Lung (tissue), 12 donors: ENCODE measurements around the gene ADAMTS2. TPM values are rescaled to one million over a fixed set of nuclear protein-coding genes. Genes with fewer than 3 reads are reported as not detected.

Experiments used
- ATAC-seq: fragments of 200-7000 bp; cut with Tn5 transposase; one replicate; pipeline ENCODE4 v1.9.1; 2020; ENCODE audit warnings: moderate number of reproducible peaks; ENCODE audit not compliant: insufficient read depth, low FRiP score
- DNase-seq, 3 donors: peaks; one replicate each; pipeline ENCODE4 v3.0.0-alpha.2; 2013 to 2017
- H3K27ac ChIP-seq, 2 donors: one replicate each; pipeline ENCODE4 v1.5.1; 2013; ENCODE audit warnings: mild to moderate bottlenecking in 2 of 2, moderate library complexity in 2 of 2, control low read depth in 1 of 2, inconsistent platforms in 1 of 2, low read depth in 1 of 2, low read length in 1 of 2
- H3K27me3 ChIP-seq, 3 donors: one replicate each; pipeline ENCODE4 v1.5.1; 2013; ENCODE audit warnings: low read length in 2 of 3; ENCODE audit not compliant: control insufficient read depth in 3 of 3, insufficient read depth in 3 of 3
- H3K36me3 ChIP-seq, 4 donors: one replicate each; pipeline ENCODE4 v1.5.1; 2013; ENCODE audit warnings: low read length in 4 of 4, mild to moderate bottlenecking in 1 of 4, moderate library complexity in 1 of 4; ENCODE audit not compliant: control insufficient read depth in 4 of 4, insufficient read depth in 4 of 4
- H3K4me1 ChIP-seq, 5 donors: one replicate each; pipeline ENCODE4 v1.5.1; 2013; ENCODE audit warnings: low read length in 5 of 5, mild to moderate bottlenecking in 2 of 5, moderate library complexity in 1 of 5; ENCODE audit not compliant: control insufficient read depth in 5 of 5, insufficient read depth in 5 of 5
- H3K4me3 ChIP-seq: one replicate; pipeline ENCODE4 v1.5.1; 2013; ENCODE audit warnings: mild to moderate bottlenecking, control low read depth, moderate library complexity
- H3K9ac ChIP-seq, 2 donors: one replicate each; pipeline ENCODE4 v1.5.1; 2013; ENCODE audit warnings: low read length in 2 of 2, control low read depth in 1 of 2; ENCODE audit not compliant: insufficient read depth in 1 of 2
- H3K9me3 ChIP-seq, 4 donors: one replicate each; pipeline ENCODE4 v1.5.1; 2013; ENCODE audit warnings: low read length in 3 of 4, mild to moderate bottlenecking in 1 of 4, moderate library complexity in 1 of 4; ENCODE audit not compliant: control insufficient read depth in 4 of 4, insufficient read depth in 3 of 4
- CTCF ChIP-seq: IDR thresholded peaks from 2 replicates; pipeline ENCODE4 v1.5.1; 2012; ENCODE audit warnings: mild to moderate bottlenecking; ENCODE audit errors: control extremely low read depth, extremely low read depth
- WGBS, 2 donors: extraction: QIAGEN DNeasy Blood & Tissue Kit; methylation state at CpG; one replicate each; pipeline ENCODE4 v1.1.7; 2013; 5-methylcytosine and 5-hydroxymethylcytosine counted together
- polyA plus RNA-seq, 2 donors: library from polyadenylated mRNA; stranded (reverse); fragments of 200-250 nt; gene quantifications; one replicate each; pipeline ENCODE4 v1.2.1, GENCODE V29; 2013
- total RNA-seq, 2 donors: library from RNA; depleted of rRNA in 1 of 2; stranded (reverse); fragments of >200 nt in 1 of 2; gene quantifications; one replicate each; pipeline ENCODE4 v1.2.1, GENCODE V29; 2014 to 2021
- donor health status: control.
- donor health status: control.
- donor health status: Bipolar disorder and iron deficiency.
- donor health status: healthy.
- donor health status: DM: yes; HTN: yes; CAD: no.

Gene ADAMTS2
- total and polyA plus RNA-seq, 4 donors, result 9.3 to 45.5 (median 28.7) TPM

GRCh38 chr5:179337796-179338676, 7.2 kb downstream of the ADAMTS2 start:
- DNase-seq (no peak), ATAC-seq (no peak)
- H3K4me3 ChIP-seq, result no peak overlapping the region
- H3K36me3 ChIP-seq, result peaks cover 0 to 11% (median under 1%) of the 10 kb centered on the region in 4 donors
- H3K9ac ChIP-seq, result no peak overlapping the region
- H3K4me1 ChIP-seq, result peaks cover 0 to 12% (median under 1%) of the 10 kb centered on the region in 5 donors
- no peak overlapping the region for H3K27ac ChIP-seq
- peaks cover 2 to 28% (median 6%) of the 10 kb centered on the region in 3 donors for H3K27me3 ChIP-seq
- 80 to 91% methylated on average over 23 of the region's 23 CpGs for WGBS, 2 donors
- peaks cover 0 to 2% (median 0%) of the 10 kb centered on the region in 4 donors for H3K9me3 ChIP-seq
- TF ChIP-seq CTCF, result no peak

GRCh38 chr5:179336871-179337795, 8.1 kb downstream of the ADAMTS2 start:
- 82 to 90% methylated on average over 25 of the region's 25 CpGs for WGBS, 2 donors
- ATAC-seq (no peak), DNase-seq (no peak)
- Histone ChIP-seq H3K27ac (no peak overlapping the region), H3K4me1 (peaks cover 0 to 11% (median 0%) of the 10 kb centered on the region in 5 donors), H3K9me3 (peaks cover 0 to 2% (median 0%) of the 10 kb centered on the region in 4 donors), H3K36me3 (peaks cover 0 to 11% (median under 1%) of the 10 kb centered on the region in 4 donors), H3K4me3 (no peak overlapping the region), H3K9ac (no peak overlapping the region), H3K27me3 (peaks cover 0 to 19% (median 0%) of the 10 kb centered on the region in 3 donors)
- TF ChIP-seq CTCF, result no peak

- Histone ChIP-seq H3K4me1 (peaks cover 0 to 11% (median 0%) of the 10 kb centered on the region in 5 donors), H3K4me3 (no peak overlapping the region), H3K27me3 (peaks cover 0 to 13% (median 0%) of the 10 kb centered on the region in 3 donors), H3K27ac (no peak overlapping the region), H3K9ac (no peak overlapping the region), H3K9me3 (no peaks in the 10 kb centered on the region), H3K36me3 (peaks cover 0 to 11% (median 0%) of the 10 kb centered on the region in 4 donors)
- no peak for DNase-seq
- TF ChIP-seq CTCF, result no peak
- WGBS, 2 donors, result 67 to 71% methylated on average over 36 of the region's 36 CpGs
- no peak for ATAC-seq
Observed at GRCh38 chr5:179336126-179336870, 9.0 kb downstream of the ADAMTS2 start.
